ENCODE results near the gene LCP2. TPM values are rescaled to one million over a fixed set of nuclear protein-coding genes. Genes with fewer than 3 reads are reported as not detected.

Gene LCP2
- total RNA-seq, 1 experiment from 2014 or later: not detected

DNA sequence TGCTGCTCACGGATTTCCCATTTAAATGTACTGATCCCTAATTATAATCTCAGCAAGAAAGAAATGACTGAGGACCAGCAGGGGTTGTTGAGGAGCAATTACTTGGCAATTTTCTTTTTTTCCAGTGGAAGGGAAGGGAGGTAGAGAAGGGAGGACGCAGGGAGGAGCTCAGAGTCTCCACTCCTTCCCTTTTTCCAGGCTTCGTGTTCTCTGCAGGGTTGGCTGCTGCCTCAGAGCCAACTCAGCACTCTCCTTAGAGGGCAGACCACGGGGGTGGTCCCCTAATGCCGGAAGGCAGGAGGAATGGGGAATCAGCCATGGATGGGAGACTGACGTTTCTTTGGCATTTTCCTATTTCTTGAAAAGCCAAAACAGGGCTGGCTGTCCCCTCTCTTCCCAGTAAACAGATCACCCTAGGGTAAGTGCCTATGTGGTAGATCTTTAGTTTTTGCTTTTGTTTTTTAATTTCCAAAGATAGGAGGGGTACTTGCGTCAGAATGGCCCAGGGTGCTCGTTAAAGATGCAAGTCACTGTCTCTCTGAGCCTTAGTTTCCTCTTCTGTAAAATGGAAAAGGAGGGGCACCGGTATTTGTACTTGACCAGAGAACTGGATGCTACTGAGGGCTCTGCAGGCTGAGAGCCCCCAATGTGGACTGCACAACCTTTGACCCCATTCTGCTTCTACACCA lies 39.6 kb upstream of the LCP2 start:
- Histone ChIP-seq H3K23ac (ENCODE audit: insufficient read length, low read depth, low read length) (no peak overlapping the region), H4K91ac (ENCODE audit: insufficient read length, low read depth, low read length) (no peak overlapping the region), H2BK5ac (ENCODE audit: insufficient read length, low read length) (no peak overlapping the region), H4K8ac (replicated peaks; ENCODE audit: insufficient read length, low read depth, low read length) (no peak overlapping the region), H2BK20ac (ENCODE audit: low read depth, low read length, poor library complexity, severe bottlenecking) (no peak overlapping the region), H3K14ac (ENCODE audit: insufficient read depth, low read length) (no peak overlapping the region), H2AFZ (ENCODE audit: low read length) (no peak overlapping the region), H3K9me3 (ENCODE audit: control insufficient read depth, low read depth, low read length) (peaks cover 11% of the 10 kb centered on the region), H3T11ph (ENCODE audit: low read length) (no peak overlapping the region), H3K4me2 (ENCODE audit: insufficient read depth, insufficient read length, low read length) (no peak overlapping the region), H3K27ac (ENCODE audit: insufficient read length, low read depth, low read length) (no peak overlapping the region), H2BK15ac (ENCODE audit: low read depth, low read length) (no peak overlapping the region), H2BK12ac (ENCODE audit: insufficient read length, low read depth, low read length) (no peak overlapping the region), H3K9ac (ENCODE audit: extremely low read depth, insufficient read length, low read length) (no peak overlapping the region), H4K5ac (ENCODE audit: insufficient read length, low read depth, low read length) (no peak overlapping the region), H3K4me1 (ENCODE audit: insufficient read depth, low read length) (peaks cover 8% of the 10 kb centered on the region; the same call in 1 of the 2 replicates), H3K18ac (ENCODE audit: insufficient read length, low read depth, low read length) (no peak overlapping the region), H3K23me2 (ENCODE audit: insufficient read length, low read depth, low read length, poor library complexity, severe bottlenecking) (no peaks in the 10 kb centered on the region), H4K20me1 (ENCODE audit: control insufficient read depth, insufficient read depth, insufficient read length) (no peaks in the 10 kb centered on the region), H3K27me3 (ENCODE audit: insufficient read depth, low read length) (no peaks in the 10 kb centered on the region), H3K4ac (ENCODE audit: low read depth, low read length) (no peak overlapping the region), H2BK120ac (ENCODE audit: low read depth, low read length, poor library complexity, severe bottlenecking) (no peak overlapping the region), H3K79me1 (ENCODE audit: insufficient read depth, low read depth, low read length, poor library complexity, severe bottlenecking) (no peaks in the 10 kb centered on the region), H2AK5ac (ENCODE audit: insufficient read length, low read length) (no peak overlapping the region), H3K56ac (ENCODE audit: insufficient read length, low read depth, low read length) (no peak overlapping the region), H3K79me2 (ENCODE audit: insufficient read depth, low read length) (no peaks in the 10 kb centered on the region)
- H3K4me1 Mint-ChIP-seq: peaks cover 63 to 75% of the 10 kb centered on the region in 2 experiments
- peak overlapping the region in 2 of 3 experiments; percentile 5 to 71; a peak in 3 of 7 replicates for H3K27ac Mint-ChIP-seq
- H3K36me3 Mint-ChIP-seq (ENCODE audit: insufficient read depth in 1 of 3, low read depth in 3 of 3): peaks cover 0 to 20% (median 8%) of the 10 kb centered on the region in 3 experiments; a peak in 4 of 7 replicates
- TF ChIP-seq, protein P1, sequence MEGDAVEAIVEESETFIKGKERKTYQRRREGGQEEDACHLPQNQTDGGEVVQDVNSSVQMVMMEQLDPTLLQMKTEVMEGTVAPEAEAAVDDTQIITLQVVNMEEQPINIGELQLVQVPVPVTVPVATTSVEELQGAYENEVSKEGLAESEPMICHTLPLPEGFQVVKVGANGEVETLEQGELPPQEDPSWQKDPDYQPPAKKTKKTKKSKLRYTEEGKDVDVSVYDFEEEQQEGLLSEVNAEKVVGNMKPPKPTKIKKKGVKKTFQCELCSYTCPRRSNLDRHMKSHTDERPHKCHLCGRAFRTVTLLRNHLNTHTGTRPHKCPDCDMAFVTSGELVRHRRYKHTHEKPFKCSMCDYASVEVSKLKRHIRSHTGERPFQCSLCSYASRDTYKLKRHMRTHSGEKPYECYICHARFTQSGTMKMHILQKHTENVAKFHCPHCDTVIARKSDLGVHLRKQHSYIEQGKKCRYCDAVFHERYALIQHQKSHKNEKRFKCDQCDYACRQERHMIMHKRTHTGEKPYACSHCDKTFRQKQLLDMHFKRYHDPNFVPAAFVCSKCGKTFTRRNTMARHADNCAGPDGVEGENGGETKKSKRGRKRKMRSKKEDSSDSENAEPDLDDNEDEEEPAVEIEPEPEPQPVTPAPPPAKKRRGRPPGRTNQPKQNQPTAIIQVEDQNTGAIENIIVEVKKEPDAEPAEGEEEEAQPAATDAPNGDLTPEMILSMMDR (conservative IDR thresholded peaks at IDR 0.05): no peak
- peaks cover 16% of the 10 kb centered on the region in 2 experiments for H3K9me3 Mint-ChIP-seq
- no peak overlapping the region for H3K4me3 Mint-ChIP-seq
- DNase-seq: no peak
- H3K27me3 Mint-ChIP-seq (ENCODE audit: low read depth): peaks cover 7% of the 10 kb centered on the region
- no CpG with 5 or more reads among the region's 9 CpGs for WGBS (ENCODE audit: extremely low coverage, insufficient read length, low lambda C conversion rate)

Data from H9 (cell line).